Neural cell (in vitro differentiated cells): Measurements from ENCODE around the gene FASTK.

Experiments used
- EP300 ChIP-seq: fragments of 450-650 bp; conservative IDR thresholded peaks from 2 replicates; pipeline ENCODE4 v1.6.1; 2014; ENCODE audit warnings: antibody characterized with exemption, mild to moderate bottlenecking, moderate library complexity; ENCODE audit not compliant: poor library complexity, severe bottlenecking
- EZH2 ChIP-seq: fragments of 200-600, 300-800 bp; shearing (Covaris generic), sonication (generic); IDR thresholded peaks from 2 replicates; pipeline ENCODE4 v1.6.1; 2014; ENCODE audit warnings: antibody characterized with exemption, low read length, borderline replicate concordance, mild to moderate bottlenecking; ENCODE audit not compliant: insufficient read depth, poor library complexity, severe bottlenecking
- MXI1 ChIP-seq: fragments of 450-650 bp; conservative IDR thresholded peaks from 2 replicates; pipeline ENCODE4 v1.6.1; 2014; ENCODE audit warnings: antibody characterized with exemption, mild to moderate bottlenecking; ENCODE audit not compliant: poor library complexity, severe bottlenecking
- POLR2AphosphoS5 ChIP-seq: IDR thresholded peaks from 2 replicates; pipeline ENCODE4 v1.6.1; 2012
- RAD21 ChIP-seq: fragments of 450-650 bp; conservative IDR thresholded peaks from 2 replicates; pipeline ENCODE4 v1.6.1; 2014; ENCODE audit warnings: antibody characterized with exemption, mild to moderate bottlenecking, moderate library complexity
- REST ChIP-seq: IDR thresholded peaks from 2 replicates; pipeline ENCODE4 v1.6.1; 2012; ENCODE audit warnings: borderline replicate concordance
- SMC3 ChIP-seq: fragments of 450-650 bp; conservative IDR thresholded peaks from 2 replicates; pipeline ENCODE4 v1.6.1; 2014; ENCODE audit warnings: antibody characterized with exemption, mild to moderate bottlenecking, moderate library complexity; ENCODE audit not compliant: poor library complexity
- TAF1 ChIP-seq: IDR thresholded peaks from 2 replicates; pipeline ENCODE4 v1.6.1; 2012; ENCODE audit warnings: low read depth
- TF ChIP-seq, protein P1 (sequence below): fragments of 450-650 bp; IDR thresholded peaks from 2 replicates; pipeline ENCODE4 v1.5.1; 2014; ENCODE audit warnings: antibody characterized with exemption, mild to moderate bottlenecking, moderate library complexity; ENCODE audit not compliant: poor library complexity, severe bottlenecking

DNA sequence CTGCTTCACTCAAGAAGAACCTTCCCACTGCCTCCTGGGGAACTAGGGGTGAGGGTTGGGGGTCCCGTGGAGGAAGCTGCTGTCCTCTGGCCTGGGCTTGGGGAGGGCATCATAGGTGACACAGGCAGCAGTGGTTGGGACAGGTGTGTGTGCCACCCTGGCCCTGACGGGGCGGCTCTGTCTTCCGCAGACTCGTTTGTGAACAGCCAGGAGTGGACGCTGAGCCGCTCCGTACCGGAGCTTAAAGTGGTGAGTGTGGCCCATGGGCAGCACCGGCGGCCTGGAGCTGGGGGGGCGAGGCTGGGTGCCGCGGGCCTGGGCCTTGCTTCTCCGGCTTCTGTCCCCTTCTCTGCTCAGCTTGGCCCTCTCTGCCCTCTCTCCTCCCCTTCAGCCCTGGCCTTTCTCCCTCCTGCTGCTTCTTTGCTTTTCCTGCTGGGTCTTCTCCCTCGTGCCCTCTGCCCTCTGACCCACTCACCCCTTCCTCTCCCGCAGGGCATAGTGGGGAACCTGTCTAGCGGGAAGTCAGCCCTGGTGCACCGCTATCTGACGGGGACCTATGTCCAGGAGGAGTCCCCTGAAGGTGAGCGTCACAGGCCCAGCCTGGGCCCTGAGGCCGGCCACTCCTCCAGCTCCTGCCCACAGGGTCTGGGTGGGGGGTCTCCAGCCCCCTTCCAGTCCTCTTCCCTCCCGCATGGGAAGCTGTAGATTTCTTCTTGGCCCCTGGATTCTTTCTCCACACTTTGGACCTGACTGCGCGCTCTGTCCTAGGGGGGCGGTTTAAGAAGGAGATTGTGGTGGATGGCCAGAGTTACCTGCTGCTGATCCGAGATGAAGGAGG is 36.2 kb upstream of the FASTK start:
- TF ChIP-seq TAF1 = no peak
- TF ChIP-seq POLR2AphosphoS5 = no peak
- TF ChIP-seq, protein P1, sequence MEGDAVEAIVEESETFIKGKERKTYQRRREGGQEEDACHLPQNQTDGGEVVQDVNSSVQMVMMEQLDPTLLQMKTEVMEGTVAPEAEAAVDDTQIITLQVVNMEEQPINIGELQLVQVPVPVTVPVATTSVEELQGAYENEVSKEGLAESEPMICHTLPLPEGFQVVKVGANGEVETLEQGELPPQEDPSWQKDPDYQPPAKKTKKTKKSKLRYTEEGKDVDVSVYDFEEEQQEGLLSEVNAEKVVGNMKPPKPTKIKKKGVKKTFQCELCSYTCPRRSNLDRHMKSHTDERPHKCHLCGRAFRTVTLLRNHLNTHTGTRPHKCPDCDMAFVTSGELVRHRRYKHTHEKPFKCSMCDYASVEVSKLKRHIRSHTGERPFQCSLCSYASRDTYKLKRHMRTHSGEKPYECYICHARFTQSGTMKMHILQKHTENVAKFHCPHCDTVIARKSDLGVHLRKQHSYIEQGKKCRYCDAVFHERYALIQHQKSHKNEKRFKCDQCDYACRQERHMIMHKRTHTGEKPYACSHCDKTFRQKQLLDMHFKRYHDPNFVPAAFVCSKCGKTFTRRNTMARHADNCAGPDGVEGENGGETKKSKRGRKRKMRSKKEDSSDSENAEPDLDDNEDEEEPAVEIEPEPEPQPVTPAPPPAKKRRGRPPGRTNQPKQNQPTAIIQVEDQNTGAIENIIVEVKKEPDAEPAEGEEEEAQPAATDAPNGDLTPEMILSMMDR = no peak
- no peak for TF ChIP-seq RAD21
- no peak for TF ChIP-seq EP300
- no peak for TF ChIP-seq REST
- TF ChIP-seq EZH2 = no peak
- TF ChIP-seq SMC3 = no peak
- no peak for TF ChIP-seq MXI1
